OCI-LY1 (cell line): ENCODE measurements around the gene CWC15.

Experiments used
- CTCF ChIP-seq: fragments of 200-600 bp; sonication (generic), shearing (Covaris generic); IDR thresholded peaks from 2 replicates; pipeline ENCODE4 v1.5.1; 2017; ENCODE audit warnings: mild to moderate bottlenecking, antibody characterized with exemption, low read length, moderate library complexity, mixed read lengths
- EZH2 ChIP-seq: fragments of 200-600 bp; sonication (generic), shearing (Covaris generic); IDR thresholded peaks from 2 replicates; pipeline ENCODE4 v1.8.0; 2017; ENCODE audit warnings: borderline replicate concordance, mixed run types, mild to moderate bottlenecking, antibody characterized with exemption, low read length, moderate library complexity, mixed read lengths

GRCh38 chr11:94968334-94968958 is 4.9 kb downstream of the CWC15 start:
- TF ChIP-seq CTCF: peak; percentile 44; the same call in 1 of the 2 replicates
- TF ChIP-seq EZH2: no peak
